HG02970 (cell line): ENCODE results near the gene ATP5F1E.
"Not testable (repeated sequence)": the region's sequence is repeated elsewhere in the genome, so short reads cannot be mapped to it uniquely, and the experiment has no call there.

Experiments
- ATAC-seq: cut with Tn5 transposase; IDR thresholded peaks from one replicate; pipeline ENCODE4 v1.9.1; 2021; ENCODE audit warnings: mild to moderate bottlenecking, moderate library complexity, moderate number of reproducible peaks; ENCODE audit not compliant: unreplicated experiment, low FRiP score

The ATP5F1E gene

GRCh38 chr20:59044295-59044694 lies 12.2 kb upstream of the ATP5F1E start:
- no peak for ATAC-seq

- ATAC-seq = no peak
Observed at GRCh38 chr20:59043698-59044097, 11.6 kb upstream of the ATP5F1E start.

- ATAC-seq = peak; percentile 90
Observed at GRCh38 chr20:59042796-59043631, 10.9 kb upstream of the ATP5F1E start.

- ATAC-seq = peak; percentile 31
Observed at GRCh38 chr20:59042151-59042795, 10.1 kb upstream of the ATP5F1E start, which contains the start of gene PRELID3B. Gene PRELID3B, minus strand, starts transcription at chr20:59042786. Its CDS starts 56 bp downstream, at chr20:59042730.

- ATAC-seq = not testable (repeated sequence)
Observed at GRCh38 chr20:59041487-59041886, 9.4 kb upstream of the ATP5F1E start.

GRCh38 chr20:59040667-59041066 lies 8.5 kb upstream of the ATP5F1E start:
- no peak for ATAC-seq

GRCh38 chr20:59039233-59039632 lies 7.1 kb upstream of the ATP5F1E start:
- no peak for ATAC-seq

- no peak for ATAC-seq
Observed at GRCh38 chr20:59037386-59037785, 5.3 kb upstream of the ATP5F1E start.

- ATAC-seq = no peak
Observed at GRCh38 chr20:59035381-59035780, 3.2 kb upstream of the ATP5F1E start.

- no peak for ATAC-seq
Observed at GRCh38 chr20:59033616-59034165, 1.6 kb upstream of the ATP5F1E start.

GRCh38 chr20:59033093-59033492 lies 958 bp upstream of the ATP5F1E start:
- no peak for ATAC-seq

GRCh38 chr20:59032713-59033059 lies 551 bp upstream of the ATP5F1E start:
- peak; percentile 0 for ATAC-seq

- ATAC-seq = peak; percentile 11
Observed at GRCh38 chr20:59031564-59032022, 542 bp downstream of the ATP5F1E start.

GRCh38 chr20:59030911-59031563 lies 1.1 kb downstream of the ATP5F1E start:
- no peak for ATAC-seq

- ATAC-seq = no peak
Observed at GRCh38 chr20:59028812-59029211, 3.3 kb downstream of the ATP5F1E start.

- no peak for ATAC-seq
Observed at GRCh38 chr20:59027741-59028320, 4.3 kb downstream of the ATP5F1E start.

GRCh38 chr20:59026904-59027740 lies 5.0 kb downstream of the ATP5F1E start:
- no peak for ATAC-seq

GRCh38 chr20:59025511-59025910 lies 6.6 kb downstream of the ATP5F1E start:
- ATAC-seq = no peak

- ATAC-seq = no peak
Observed at GRCh38 chr20:59025086-59025485, 7.0 kb downstream of the ATP5F1E start.

- no peak for ATAC-seq
Observed at GRCh38 chr20:59024111-59024530, 8.0 kb downstream of the ATP5F1E start.
